ENCODE results near the gene SRC. TPM values are rescaled to one million over a fixed set of nuclear protein-coding genes. Genes with fewer than 3 reads are reported as not detected.
"Not testable (repeated sequence)": the region's sequence is repeated elsewhere in the genome, so short reads cannot be mapped to it uniquely, and the experiment has no call there.

SRC gene
- polyA plus RNA-seq, 3 donors, result 55.6 to 72.5 (median 67.2) TPM

- DNase-seq, result no peak
Measured at GRCh38 chr20:37333130-37333847, 12.7 kb upstream of the SRC start.

DNA sequence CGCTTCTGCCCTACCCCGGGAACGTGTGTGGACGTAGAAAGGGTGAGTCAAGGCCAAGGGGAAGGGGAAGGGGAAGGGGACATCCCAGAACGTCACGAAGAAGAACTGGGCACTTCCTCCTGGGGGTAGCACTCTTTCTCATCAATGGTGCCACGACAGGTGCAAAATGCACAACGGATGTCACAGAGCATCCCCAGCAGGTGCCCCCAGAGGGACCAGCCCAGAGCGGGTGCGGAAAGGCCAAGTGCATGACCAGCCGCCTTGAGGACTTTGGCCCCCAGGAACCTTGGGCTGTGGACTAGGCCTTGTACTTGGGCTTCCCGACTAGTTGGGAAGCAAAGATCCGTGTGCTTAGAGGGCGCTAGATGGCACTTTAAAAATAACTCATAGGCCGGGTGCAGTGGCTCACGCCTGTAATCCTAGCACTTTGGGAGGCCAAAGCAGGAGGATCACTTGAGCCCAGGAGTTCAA is 12.1 kb upstream of the SRC start:
- DNase-seq, result no peak

DNA sequence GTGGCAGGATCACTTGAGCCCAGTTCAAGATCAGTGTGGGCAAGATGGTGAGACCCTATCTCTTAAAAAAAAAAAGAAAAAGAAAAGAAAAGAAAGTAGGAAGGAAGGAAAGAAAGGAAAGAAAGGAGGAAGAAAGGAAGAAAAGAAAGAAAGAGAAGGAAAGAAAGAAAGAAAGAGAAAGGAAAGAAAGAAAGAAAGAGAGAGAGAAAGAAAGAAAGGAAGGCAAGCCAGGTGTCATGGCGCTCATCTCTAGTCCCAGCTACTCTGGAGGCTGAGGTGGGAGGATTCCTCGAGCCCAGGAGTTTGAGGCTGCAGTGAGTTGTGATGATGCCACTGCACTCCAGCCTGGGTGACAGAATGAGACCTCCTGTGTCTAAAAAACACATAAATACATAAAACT is 11.5 kb upstream of the SRC start:
- no peak for DNase-seq

- DNase-seq, result no peak
Measured at GRCh38 chr20:37335642-37336368, 10.1 kb upstream of the SRC start.

GRCh38 chr20:37336369-37337207 is 9.4 kb upstream of the SRC start:
- DNase-seq, result peak; percentile 89

- no peak for DNase-seq
Measured at GRCh38 chr20:37337208-37337991, 8.5 kb upstream of the SRC start.

DNA sequence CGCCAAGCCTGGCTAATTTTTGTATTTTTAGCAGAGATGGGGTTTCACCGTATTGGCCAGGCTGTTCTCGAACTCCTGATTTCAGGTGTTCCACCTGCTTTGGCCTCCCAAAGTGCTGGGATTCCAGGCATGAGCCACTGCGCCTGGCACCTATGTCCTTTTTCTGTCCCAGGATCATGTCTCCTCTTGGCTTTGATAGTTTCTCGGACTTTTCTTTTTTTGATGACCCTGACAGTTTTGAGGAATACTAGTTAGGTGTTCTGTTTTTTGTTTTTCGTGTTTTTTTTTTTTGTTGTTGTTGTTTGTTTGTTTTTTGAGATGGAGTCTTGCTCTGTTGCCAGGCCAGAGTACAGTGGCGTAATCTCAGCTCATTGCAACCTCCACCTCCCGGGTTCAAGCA is 7.6 kb upstream of the SRC start:
- not testable (repeated sequence) for DNase-seq

DNA sequence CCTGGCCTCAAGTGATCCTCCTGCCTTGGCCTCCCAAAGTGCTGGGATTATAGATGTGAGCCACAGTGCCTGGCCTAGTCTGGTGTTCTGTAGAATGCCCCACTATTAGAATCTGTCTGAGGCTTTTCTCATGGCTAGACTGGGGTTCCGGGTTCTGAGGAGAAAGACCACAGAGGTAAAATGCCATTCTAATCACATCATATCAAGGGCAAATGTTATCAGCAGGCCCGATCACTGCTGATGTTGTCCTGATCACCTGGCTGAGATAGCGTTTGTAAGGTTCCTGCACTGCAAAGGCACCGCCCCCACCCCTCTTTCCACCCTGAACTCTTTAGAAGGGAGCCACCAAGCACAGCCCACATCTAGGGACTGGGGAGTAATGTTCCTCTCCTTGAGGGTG is 6.7 kb upstream of the SRC start:
- DNase-seq, result no peak

- not testable (repeated sequence) for DNase-seq
Measured at GRCh38 chr20:37339764-37340109, 6.2 kb upstream of the SRC start.

GRCh38 chr20:37340998-37341397 is 4.9 kb upstream of the SRC start:
- no peak for DNase-seq

DNA sequence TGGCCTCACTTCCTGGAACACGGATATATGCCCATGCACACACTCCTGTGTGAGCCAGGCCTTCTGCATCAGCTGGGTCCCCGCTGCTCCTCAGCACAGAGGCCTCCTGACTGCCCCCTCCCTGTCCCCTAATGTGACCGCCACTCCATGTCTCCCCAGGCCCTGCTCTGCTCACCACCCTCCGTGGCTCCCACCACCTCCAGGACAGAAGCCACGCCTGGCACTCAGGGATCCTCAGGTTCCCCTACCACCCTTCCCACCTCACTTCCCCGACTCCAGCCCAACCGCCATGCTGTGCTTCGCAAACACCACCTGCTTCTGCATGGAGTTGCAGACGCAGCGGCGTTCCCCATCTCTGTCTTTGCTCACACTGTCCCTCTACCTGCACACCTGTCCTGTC is 4.3 kb upstream of the SRC start:
- no peak for DNase-seq

GRCh38 chr20:37342231-37343177 is 3.4 kb upstream of the SRC start:
- no peak for DNase-seq

- no peak for DNase-seq
Measured at GRCh38 chr20:37343212-37343993, 2.5 kb upstream of the SRC start.

DNA sequence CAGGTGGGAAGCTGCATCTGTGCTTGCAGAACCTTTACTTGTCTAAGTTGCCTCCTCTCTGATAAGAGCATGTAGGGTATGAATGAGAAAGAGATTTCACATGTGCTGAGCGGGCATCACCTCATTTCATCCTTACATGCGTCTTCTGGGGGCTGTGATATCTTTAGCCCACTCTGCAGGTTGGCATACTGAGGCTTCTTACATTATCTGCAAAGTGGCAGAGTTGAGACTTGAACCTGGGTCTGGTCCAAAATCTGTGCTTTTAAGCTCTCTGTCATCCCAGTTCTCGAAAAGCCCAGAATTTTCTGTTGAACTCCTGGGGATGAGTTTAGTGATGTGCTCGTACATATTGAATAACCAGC is 2.0 kb upstream of the SRC start:
- no peak for DNase-seq

DNA sequence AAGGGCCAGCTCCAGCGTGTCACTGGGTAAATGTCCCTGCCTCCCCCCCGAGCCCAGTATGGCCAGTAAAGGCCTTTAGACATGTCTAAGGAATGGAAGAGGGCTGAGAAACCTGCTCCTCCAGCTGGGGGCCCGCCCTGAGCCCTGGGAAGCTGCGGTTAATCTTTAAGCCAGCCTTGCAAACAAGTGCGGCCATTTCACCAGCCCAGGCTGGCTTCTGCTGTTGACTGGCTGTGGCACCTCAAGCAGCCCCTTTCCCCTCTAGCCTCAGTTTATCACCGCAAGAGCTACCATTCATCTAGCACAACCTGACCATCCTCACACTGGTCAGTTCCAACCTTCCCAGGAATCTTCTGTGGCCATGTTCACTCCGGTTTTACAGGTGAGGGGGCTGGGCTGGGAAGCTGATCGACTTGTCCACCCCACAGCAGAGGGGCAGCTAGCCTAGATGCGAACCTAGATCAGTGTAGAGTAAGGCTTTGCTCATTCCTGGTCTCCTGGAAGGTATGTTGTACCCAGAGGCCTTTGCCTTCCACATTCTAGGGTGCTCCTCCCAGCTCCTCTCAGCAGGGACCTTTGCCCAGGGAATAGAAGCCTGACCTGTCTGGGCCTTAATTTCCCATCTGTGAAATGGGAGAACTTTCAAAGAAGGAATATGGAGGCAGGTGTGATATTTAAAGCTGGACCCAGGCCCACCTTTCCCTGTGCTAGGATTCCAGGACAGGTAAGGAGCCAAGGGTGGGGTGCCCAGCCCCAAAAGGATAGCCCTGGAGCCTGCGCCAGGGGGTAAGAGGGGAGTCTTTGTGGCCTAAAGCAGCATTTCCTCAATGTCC is 1.2 kb upstream of the SRC start:
- DNase-seq, result peak; percentile 64

DNA sequence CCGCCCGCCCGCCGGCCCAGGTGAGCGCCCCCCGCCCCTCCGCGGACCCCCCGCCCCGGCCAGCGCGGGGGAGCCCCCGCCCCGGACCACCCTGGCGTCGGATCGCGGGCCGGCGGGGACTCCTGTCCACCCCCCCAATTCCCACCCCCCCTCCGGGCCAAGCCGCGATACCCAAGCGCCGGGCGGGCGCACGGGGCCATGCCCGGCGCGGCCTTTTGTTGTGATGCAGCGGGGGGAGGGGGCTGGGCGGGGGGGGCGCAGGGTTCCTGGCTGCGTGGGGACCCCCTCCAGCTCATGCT is 245 bp downstream of the SRC start:
- DNase-seq, result no peak

GRCh38 chr20:37346535-37347346 is 801 bp downstream of the SRC start:
- no peak for DNase-seq

GRCh38 chr20:37347347-37347823 is 1.4 kb downstream of the SRC start:
- no peak for DNase-seq
